GM23338 (cell line): ENCODE results near the gene LAMC2. TPM values are rescaled to one million over a fixed set of nuclear protein-coding genes. Genes with fewer than 3 reads are reported as not detected.

Source experiments
- ATAC-seq: fragments of 200-7000 bp; cut with Tn5 transposase; 3 replicates; pipeline ENCODE4 v1.9.1; 2020
- DNase-seq: peaks from one replicate; pipeline ENCODE4 v3.0.0-alpha.2; 2015; ENCODE audit warnings: low spot score
- H2AFZ ChIP-seq: fragments of 200-600 bp; sonication (generic); 2 replicates; pipeline ENCODE4 v1.8.0; 2016; ENCODE audit warnings: antibody characterized with exemption, mild to moderate bottlenecking, moderate library complexity
- H3F3A ChIP-seq: fragments of 200-600 bp; sonication (generic); replicated peaks from 2 replicates; pipeline ENCODE4 v1.8.0; 2017; ENCODE audit warnings: antibody characterized with exemption, mixed run types, low read depth
- H3K27ac ChIP-seq: fragments of 200-600 bp; sonication (generic); 2 replicates; pipeline ENCODE4 v1.6.1; 2016; ENCODE audit warnings: low read depth
- H3K27me3 ChIP-seq: fragments of 200-600 bp; sonication (generic); 2 replicates; pipeline ENCODE4 v1.8.0; 2016; ENCODE audit warnings: mild to moderate bottlenecking, mixed run types, moderate library complexity; ENCODE audit not compliant: insufficient read depth
- H3K36me3 ChIP-seq: fragments of 200-600 bp; sonication (generic); 2 replicates; pipeline ENCODE4 v1.8.0; 2016; ENCODE audit warnings: mild to moderate bottlenecking; ENCODE audit not compliant: insufficient read depth
- H3K4me1 ChIP-seq: fragments of 200-600 bp; sonication (generic); 2 replicates; pipeline ENCODE4 v1.8.0; 2016; ENCODE audit warnings: mild to moderate bottlenecking, moderate library complexity; ENCODE audit not compliant: insufficient read depth
- H3K4me2 ChIP-seq: fragments of 200-600 bp; sonication (generic); 2 replicates; pipeline ENCODE4 v1.7.1; 2017; ENCODE audit warnings: mixed run types
- H3K4me3 ChIP-seq: fragments of 200-600 bp; sonication (generic); 2 replicates; pipeline ENCODE4 v1.6.1; 2016; ENCODE audit warnings: mixed run types
- H3K79me2 ChIP-seq: fragments of 200-600 bp; sonication (generic); replicated peaks from 2 replicates; pipeline ENCODE4 v1.8.0; 2017; ENCODE audit warnings: mild to moderate bottlenecking; ENCODE audit not compliant: insufficient read depth
- H3K9me2 ChIP-seq: fragments of 200-600 bp; sonication (generic); 2 replicates; pipeline ENCODE4 v1.8.0; 2017; ENCODE audit not compliant: insufficient read depth
- H4K20me1 ChIP-seq: fragments of 200-600 bp; sonication (generic); replicated peaks from 2 replicates; pipeline ENCODE4 v1.8.0; 2017; ENCODE audit warnings: mild to moderate bottlenecking; ENCODE audit not compliant: insufficient read depth
- H3K27ac Mint-ChIP-seq: 2 replicates; pipeline ENCODE4 v1.8.0; 2020; ENCODE audit warnings: inconsistent platforms, mild to moderate bottlenecking, moderate library complexity, mixed read lengths
- H3K27me3 Mint-ChIP-seq: 3 replicates; pipeline ENCODE4 v1.8.0; 2022; ENCODE audit warnings: low read depth, mild to moderate bottlenecking, moderate library complexity, mixed read lengths, inconsistent platforms; ENCODE audit not compliant: insufficient read depth, poor library complexity
- H3K36me3 Mint-ChIP-seq: 3 replicates; pipeline ENCODE4 v1.8.0; 2021; ENCODE audit warnings: low read depth, mild to moderate bottlenecking, inconsistent platforms, moderate library complexity, mixed read lengths
- H3K4me1 Mint-ChIP-seq: 3 replicates; pipeline ENCODE4 v1.8.0; 2020; ENCODE audit warnings: mild to moderate bottlenecking, inconsistent platforms, mixed read lengths
- H3K4me3 Mint-ChIP-seq: 3 replicates; pipeline ENCODE4 v1.8.0; 2021; ENCODE audit warnings: moderate library complexity, mild to moderate bottlenecking, inconsistent platforms, mixed read lengths
- H3K9me3 Mint-ChIP-seq: 3 replicates; pipeline ENCODE4 v1.8.0; 2020; ENCODE audit warnings: moderate library complexity, mild to moderate bottlenecking, inconsistent platforms, mixed read lengths
- CTCF ChIP-seq, 2 experiments: fragments of 200-600 bp in 1 of 2; sonication (generic) in 1 of 2; conservative IDR thresholded peaks; 2 replicates each; pipeline versions ENCODE4 v1.5.1 to v1.6.1; 2016 to 2017; ENCODE audit warnings: antibody characterized with exemption in 2 of 2, low read depth in 2 of 2, mild to moderate bottlenecking in 2 of 2, moderate library complexity in 1 of 2
- JUNB ChIP-seq: IDR thresholded peaks from one replicate; pipeline ENCODE4 v1.6.1; 2016; ENCODE audit warnings: antibody characterized with exemption; ENCODE audit not compliant: unreplicated experiment
- NANOG ChIP-seq: IDR thresholded peaks from 2 replicates; pipeline ENCODE4 v1.6.1; 2016; ENCODE audit warnings: antibody characterized with exemption, borderline replicate concordance
- POLR2AphosphoS5 ChIP-seq: IDR thresholded peaks from 2 replicates; pipeline ENCODE4 v1.6.1; 2016; ENCODE audit warnings: antibody characterized with exemption, low read depth
- REST ChIP-seq: IDR thresholded peaks from one replicate; pipeline ENCODE4 v1.6.1; 2018; ENCODE audit warnings: antibody characterized with exemption; ENCODE audit not compliant: unreplicated experiment
- STAT1 ChIP-seq: IDR thresholded peaks from one replicate; pipeline ENCODE4 v1.6.1; 2016; ENCODE audit warnings: antibody characterized with exemption; ENCODE audit not compliant: unreplicated experiment
- ZNF114 ChIP-seq: fragments of 250-450 bp; sonication (Bioruptor Pico); IDR thresholded peaks from 2 replicates; pipeline ENCODE4 v1.5.0; 2020; ENCODE audit warnings: mild to moderate bottlenecking, moderate library complexity
- ZNF331 ChIP-seq: fragments of 250-450 bp; sonication (Bioruptor Pico); IDR thresholded peaks from 2 replicates; pipeline ENCODE4 v1.5.0; 2020; ENCODE audit warnings: low read depth, mild to moderate bottlenecking, moderate library complexity
- ZNF462 ChIP-seq: fragments of 250-450 bp; sonication (Bioruptor Pico); IDR thresholded peaks from 2 replicates; pipeline ENCODE4 v1.5.0; 2020; ENCODE audit warnings: mild to moderate bottlenecking, moderate library complexity
- polyA plus RNA-seq: library from polyadenylated mRNA; unstranded; fragments of >200 nt; fragmentation: Nextera tagmentation; extraction: Ambion mirVana; gene quantifications from 2 replicates; pipeline ENCODE4 v1.2.1, GENCODE V29; 2016
- total RNA-seq: library from RNA; depleted of rRNA; stranded (reverse); fragments of >200 nt; shearing (Covaris generic); gene quantifications from 2 replicates; pipeline ENCODE4 v1.2.3, GENCODE V29; 2014

The LAMC2 gene
- total and polyA plus RNA-seq, 2 experiments from 2014 or later = 4.3 to 19.5 TPM

- no peak overlapping the region for H3K4me2 ChIP-seq
- H3K4me1 Mint-ChIP-seq = 0 out of 3 replicates have a peak, but pooled peaks cover 2% of the 10 kb centered on the region
- no peaks in the 10 kb centered on the region for H3K9me2 ChIP-seq
- TF ChIP-seq ZNF331 (CRISPR knock-in tag) (no peak), REST (no peak), CTCF (conservative IDR thresholded peaks at IDR 0.05; ENCODE audit: low read depth in 2 of 2) (no peak), STAT1 (no peak), JUNB (no peak), ZNF114 (CRISPR knock-in tag) (no peak), NANOG (no peak), POLR2AphosphoS5 (no peak)
- H3K27ac Mint-ChIP-seq = no peak overlapping the region; the same call in 1 of the 2 replicates
- no peaks in the 10 kb centered on the region for H4K20me1 ChIP-seq
- H2AFZ ChIP-seq = no peak overlapping the region
- no peaks in the 10 kb centered on the region for H3K27me3 Mint-ChIP-seq
- H3K36me3 Mint-ChIP-seq = peaks cover 27% of the 10 kb centered on the region; the same call in 2 of the 3 replicates
- DNase-seq (no peak), ATAC-seq (no peak)
- H3K27ac ChIP-seq = no peak overlapping the region
- H3K27me3 ChIP-seq = no peaks in the 10 kb centered on the region
- H3K79me2 ChIP-seq = no peaks in the 10 kb centered on the region
- no peaks in the 10 kb centered on the region for H3K9me3 Mint-ChIP-seq
- H3F3A ChIP-seq = no peaks in the 10 kb centered on the region
- peaks cover 5% of the 10 kb centered on the region; the same call in 1 of the 2 replicates for H3K36me3 ChIP-seq
- H3K4me3 Mint-ChIP-seq = no peak overlapping the region
- 0 out of 2 replicates have a peak, but pooled peaks cover 3% of the 10 kb centered on the region for H3K4me1 ChIP-seq
- H3K4me3 ChIP-seq = no peak overlapping the region
These were observed 43.9 kb upstream of the LAMC2 start for GRCh38 chr1:183142171-183142570.

GRCh38 chr1:183143576-183144315 lies 42.3 kb upstream of the LAMC2 start:
- Histone ChIP-seq H4K20me1 (no peaks in the 10 kb centered on the region), H2AFZ (no peak overlapping the region), H3K27me3 (no peaks in the 10 kb centered on the region), H3K36me3 (0 out of 2 replicates have a peak, but pooled peaks cover 3% of the 10 kb centered on the region), H3K9me2 (no peaks in the 10 kb centered on the region), H3K4me1 (0 out of 2 replicates have a peak, but pooled peaks cover 3% of the 10 kb centered on the region), H3K79me2 (no peaks in the 10 kb centered on the region), H3F3A (no peaks in the 10 kb centered on the region), H3K27ac (no peak overlapping the region), H3K4me2 (no peak overlapping the region), H3K4me3 (no peak overlapping the region)
- DNase-seq = no peak
- no peaks in the 10 kb centered on the region for H3K27me3 Mint-ChIP-seq
- no peaks in the 10 kb centered on the region for H3K9me3 Mint-ChIP-seq
- ATAC-seq = no peak
- H3K36me3 Mint-ChIP-seq = peaks cover 16% of the 10 kb centered on the region; the same call in 2 of the 3 replicates
- H3K27ac Mint-ChIP-seq = no peak overlapping the region
- no peak overlapping the region for H3K4me3 Mint-ChIP-seq
- H3K4me1 Mint-ChIP-seq = 0 out of 3 replicates have a peak, but pooled peaks cover 2% of the 10 kb centered on the region
- no peak for TF ChIP-seq NANOG
- TF ChIP-seq ZNF462 (CRISPR knock-in tag) = no peak
